HCT116 (cell line): ENCODE results near the gene COL5A3. TPM values are rescaled to one million over a fixed set of nuclear protein-coding genes. Genes with fewer than 3 reads are reported as not detected.

ENCODE experiments used
- ATAC-seq: fragments of 200-7000 bp; cut with Tn5 transposase; 2 replicates; pipeline ENCODE4 v1.9.1; 2020; ENCODE audit warnings: mild to moderate bottlenecking, moderate library complexity
- BruUV-seq: library from RNA; stranded (reverse); fragments of 400-500 nt; replicated peaks from 2 replicates; lab custom pipeline; 2021; lab: Mats Ljungman, UMichigan
- CTCF ChIA-PET: fragments of 300-600 bp; sonication (Branson Sonifier 250); formaldehyde crosslinking; loops from one replicate; lab custom pipeline; 2021; ENCODE audit warnings: antibody characterized with exemption; lab: Charles Lee
- POLR2A ChIA-PET: fragments of 300-600, 350-600 bp; sonication (Branson Sonifier 250); formaldehyde crosslinking; loops from one replicate; lab custom pipeline; 2021; ENCODE audit warnings: antibody characterized with exemption; lab: Charles Lee
- RAD21 ChIA-PET, 2 experiments: fragments of 300-600 bp; sonication (Branson Sonifier 250); formaldehyde crosslinking; loops; one replicate each; lab custom pipeline; 2023; ENCODE audit warnings: low total read pairs in 2 of 2; ENCODE audit not compliant: uncharacterized antibody in 2 of 2, unreplicated experiment in 2 of 2, low non-redundant PET in 1 of 2; lab: Charles Lee
- DNase-seq: peaks from one replicate; pipeline ENCODE4 v3.0.0-alpha.2; 2010; ENCODE audit warnings: low read depth, low spot score
- H2AFZ ChIP-seq: fragments of 200-600 bp; shearing (Covaris generic), sonication (generic); 2 replicates; pipeline ENCODE4 v1.6.1; 2017; ENCODE audit warnings: low read depth, mixed run types, mixed read lengths, antibody characterized with exemption, low read length; ENCODE audit not compliant: poor library complexity, severe bottlenecking
- H3K27ac ChIP-seq: 2 replicates; pipeline ENCODE4 v1.5.1; 2012; ENCODE audit warnings: low read depth, low read length
- H3K27me3 ChIP-seq: fragments of 200-600 bp; sonication (generic); 2 replicates; pipeline ENCODE4 v1.6.1; 2016; ENCODE audit warnings: mixed run types, low read length, mixed read lengths; ENCODE audit not compliant: insufficient read depth
- H3K36me3 ChIP-seq, 2 experiments: fragments of 200-500 bp in 1 of 2; fragments of 200-600 bp in 1 of 2; sonication (Bioruptor generic) in 1 of 2; sonication (generic) in 1 of 2; 2 replicates each; pipeline versions ENCODE4 v1.5.1 to v1.6.1; 2014 to 2016; ENCODE audit warnings: low read length in 2 of 2, inconsistent platforms in 1 of 2, mixed read lengths in 1 of 2, mixed run types in 1 of 2; ENCODE audit not compliant: insufficient read depth in 2 of 2, control insufficient read depth in 1 of 2
- H3K4me1 ChIP-seq, 2 experiments: fragments of 200-600 bp in 1 of 2; sonication (generic) in 1 of 2; 2 replicates each; pipeline versions ENCODE4 v1.5.1 to v1.6.1; 2012 to 2017; ENCODE audit warnings: low read length in 2 of 2, inconsistent platforms in 1 of 2, mild to moderate bottlenecking in 1 of 2, mixed read lengths in 1 of 2, mixed run types in 1 of 2, moderate library complexity in 1 of 2; ENCODE audit not compliant: insufficient read depth in 2 of 2, control insufficient read depth in 1 of 2
- H3K4me2 ChIP-seq: fragments of 200-600 bp; sonication (generic); 2 replicates; pipeline ENCODE4 v1.6.1; 2017; ENCODE audit warnings: mixed run types, low read length, mixed read lengths
- H3K4me3 ChIP-seq, 2 experiments: fragments of 200-600 bp in 1 of 2; sonication (generic) in 1 of 2; replicated peaks in 1 of 2; 2 replicates each; pipeline ENCODE4 v1.5.1; 2011 to 2016; ENCODE audit warnings: low read length in 2 of 2, control low read depth in 1 of 2, low read depth in 1 of 2, mild to moderate bottlenecking in 1 of 2, mixed read lengths in 1 of 2, mixed run types in 1 of 2
- H3K79me2 ChIP-seq: fragments of 200-600 bp; sonication (generic); 2 replicates; pipeline ENCODE4 v1.6.1; 2017; ENCODE audit warnings: mild to moderate bottlenecking, mixed run types, low read length, moderate library complexity, mixed read lengths; ENCODE audit not compliant: insufficient read depth
- H3K9ac ChIP-seq: fragments of 200-600 bp; sonication (generic); 2 replicates; pipeline ENCODE4 v1.6.1; 2016; ENCODE audit warnings: low read length, mixed read lengths
- H3K9me2 ChIP-seq: fragments of 200-600 bp; sonication (generic), shearing (Covaris generic); 2 replicates; pipeline ENCODE4 v1.6.1; 2017; ENCODE audit warnings: mixed run types, mild to moderate bottlenecking, moderate library complexity; ENCODE audit not compliant: insufficient read depth
- H3K9me3 ChIP-seq, 2 experiments: fragments of 200-500 bp in 1 of 2; fragments of 200-600 bp in 1 of 2; sonication (Bioruptor generic) in 1 of 2; sonication (generic) in 1 of 2; 2 replicates each; pipeline ENCODE4 v1.6.1; 2014 to 2017; ENCODE audit warnings: low read length in 2 of 2, mixed read lengths in 2 of 2, inconsistent platforms in 1 of 2, low read depth in 1 of 2, mild to moderate bottlenecking in 1 of 2, mixed run types in 1 of 2, moderate library complexity in 1 of 2; ENCODE audit not compliant: control insufficient read depth in 1 of 2, insufficient read depth in 1 of 2
- H4K20me1 ChIP-seq: fragments of 200-600 bp; sonication (generic), shearing (Covaris generic); 2 replicates; pipeline ENCODE4 v1.6.1; 2017; ENCODE audit warnings: mixed run types, mild to moderate bottlenecking, moderate library complexity; ENCODE audit not compliant: insufficient read depth
- CBX3 ChIP-seq: IDR thresholded peaks from 2 replicates; pipeline ENCODE4 v1.6.1; 2012; ENCODE audit warnings: low read depth
- CEBPB ChIP-seq: IDR thresholded peaks from 2 replicates; pipeline ENCODE4 v1.6.1; 2012; ENCODE audit warnings: low read depth
- CTCF ChIP-seq, 3 experiments: fragments of 200-600 bp in 1 of 3; sonication (generic) in 1 of 3; IDR thresholded peaks in 2 of 3; conservative IDR thresholded peaks in 1 of 3; 2 replicates each; pipeline ENCODE4 v1.5.1; 2012 to 2017; ENCODE audit warnings: low read depth in 2 of 3, low read length in 2 of 3, antibody characterized with exemption in 1 of 3, borderline replicate concordance in 1 of 3, control low read depth in 1 of 3, mild to moderate bottlenecking in 1 of 3, mixed read lengths in 1 of 3, mixed run types in 1 of 3, moderate library complexity in 1 of 3; ENCODE audit not compliant: insufficient read depth in 1 of 3
- ELF1 ChIP-seq: IDR thresholded peaks from 2 replicates; pipeline ENCODE4 v1.6.1; 2012; ENCODE audit warnings: low read depth, borderline replicate concordance
- EZH2 ChIP-seq: fragments of 200-600 bp; sonication (generic); IDR thresholded peaks from 2 replicates; pipeline ENCODE4 v1.6.1; 2017; ENCODE audit warnings: antibody characterized with exemption, mixed run types
- EZH2phosphoT487 ChIP-seq: fragments of 200-600 bp; IDR thresholded peaks from 2 replicates; pipeline ENCODE4 v1.6.1; 2018; ENCODE audit warnings: antibody characterized with exemption, borderline replicate concordance
- FOSL1 ChIP-seq: IDR thresholded peaks from 2 replicates; pipeline ENCODE4 v1.6.1; 2012; ENCODE audit warnings: low read depth
- JUND ChIP-seq: IDR thresholded peaks from 2 replicates; pipeline ENCODE4 v1.6.1; 2012
- MAX ChIP-seq: IDR thresholded peaks from 2 replicates; pipeline ENCODE4 v1.6.1; 2012
- REST ChIP-seq: IDR thresholded peaks from 2 replicates; pipeline ENCODE4 v1.6.1; 2012; ENCODE audit warnings: low read depth
- SIN3A ChIP-seq: IDR thresholded peaks from 2 replicates; pipeline ENCODE4 v1.6.1; 2012; ENCODE audit warnings: low read depth
- SP1 ChIP-seq: IDR thresholded peaks from 2 replicates; pipeline ENCODE4 v1.6.1; 2012; ENCODE audit warnings: low read depth
- SRF ChIP-seq: IDR thresholded peaks from 2 replicates; pipeline ENCODE4 v1.6.1; 2012; ENCODE audit warnings: low read depth
- ZBTB33 ChIP-seq: IDR thresholded peaks from 2 replicates; pipeline ENCODE4 v1.6.1; 2011; ENCODE audit warnings: mild to moderate bottlenecking, low read length, moderate library complexity; ENCODE audit not compliant: insufficient replicate concordance; ENCODE audit errors: extremely low read depth
- intact Hi-C: fragments of 100-400 bp; cut with micrococcal nuclease; formaldehyde crosslinking; loops from 2 replicates; pipeline ENCODE4 v1.10.0; 2022
- total RNA-seq: library from RNA; stranded (reverse); gene quantifications from one replicate; pipeline ENCODE4 v1.2.1, GENCODE V29; 2021; ENCODE audit not compliant: unreplicated experiment

The COL5A3 gene
- total RNA-seq, 1 experiment from 2014 or later = 0.15 TPM

- Histone ChIP-seq H3K4me1 (peaks cover 2 to 29% of the 10 kb centered on the region in 2 experiments; a peak in 3 of 4 replicates), H3K79me2 (no peaks in the 10 kb centered on the region), H3K27me3 (peaks cover 41% of the 10 kb centered on the region), H2AFZ (no peak overlapping the region), H3K9me3 (no peaks in the 10 kb centered on the region), H3K9me2 (no peaks in the 10 kb centered on the region), H4K20me1 (no peaks in the 10 kb centered on the region), H3K36me3 (no peaks in the 10 kb centered on the region), H3K4me3 (no peak overlapping the region), H3K4me2 (no peak overlapping the region), H3K27ac (no peak overlapping the region), H3K9ac (no peak overlapping the region)
- ATAC-seq (no peak), DNase-seq (no peak)
- ChIA-PET POLR2A (no interaction called here), CTCF (interaction anchor here (1.8 kb wide), 1 partner anchor 13 kb away, joined by 6 read pairs; no protein-coding TSS in a partner anchor), RAD21 (no interaction called here)
- intact Hi-C loops = no loop called here
- no peak for TF ChIP-seq MAX
- TF ChIP-seq FOSL1 = no peak
- TF ChIP-seq EZH2 = no peak
- no peak for TF ChIP-seq REST
- no peak for TF ChIP-seq ZBTB33
- no peak for TF ChIP-seq CEBPB
- TF ChIP-seq JUND = no peak
- no peak for TF ChIP-seq ELF1
- TF ChIP-seq SRF = no peak
- no peak for TF ChIP-seq SP1
- TF ChIP-seq CBX3 = no peak
- no peak for TF ChIP-seq CTCF (IDR thresholded peaks at IDR 0.05 in 2 of 3, conservative IDR thresholded peaks at IDR 0.05 in 1 of 3; ENCODE audit: borderline replicate concordance in 1 of 3, insufficient read depth in 1 of 3, low read depth in 2 of 3, low read length in 2 of 3)
- TF ChIP-seq EZH2phosphoT487 = no peak
- TF ChIP-seq SIN3A = no peak
- no TSS peak for BruUV-seq
These were observed 3.7 kb upstream of the COL5A3 start for GRCh38 chr19:10013834-10014618.
